Stimulated activated CD4-positive, alpha-beta T cell treated with anti-CD3 and anti-CD28 coated beads, Interleukin-1b, Interleukin-23, amount 100 ng/mL, for 24 hours (primary cell): Measurements from ENCODE around the gene C1orf50.
"Not testable (repeated sequence)": the region's sequence is repeated elsewhere in the genome, so short reads cannot be mapped to it uniquely, and the experiment has no call there.

Experiments used
- DNase-seq, 4 experiments: peaks; one replicate each; pipeline ENCODE4 v3.0.0-alpha.2; 2020; ENCODE audit warnings: low read depth in 4 of 4, low spot score in 1 of 4

Gene C1orf50

DNA sequence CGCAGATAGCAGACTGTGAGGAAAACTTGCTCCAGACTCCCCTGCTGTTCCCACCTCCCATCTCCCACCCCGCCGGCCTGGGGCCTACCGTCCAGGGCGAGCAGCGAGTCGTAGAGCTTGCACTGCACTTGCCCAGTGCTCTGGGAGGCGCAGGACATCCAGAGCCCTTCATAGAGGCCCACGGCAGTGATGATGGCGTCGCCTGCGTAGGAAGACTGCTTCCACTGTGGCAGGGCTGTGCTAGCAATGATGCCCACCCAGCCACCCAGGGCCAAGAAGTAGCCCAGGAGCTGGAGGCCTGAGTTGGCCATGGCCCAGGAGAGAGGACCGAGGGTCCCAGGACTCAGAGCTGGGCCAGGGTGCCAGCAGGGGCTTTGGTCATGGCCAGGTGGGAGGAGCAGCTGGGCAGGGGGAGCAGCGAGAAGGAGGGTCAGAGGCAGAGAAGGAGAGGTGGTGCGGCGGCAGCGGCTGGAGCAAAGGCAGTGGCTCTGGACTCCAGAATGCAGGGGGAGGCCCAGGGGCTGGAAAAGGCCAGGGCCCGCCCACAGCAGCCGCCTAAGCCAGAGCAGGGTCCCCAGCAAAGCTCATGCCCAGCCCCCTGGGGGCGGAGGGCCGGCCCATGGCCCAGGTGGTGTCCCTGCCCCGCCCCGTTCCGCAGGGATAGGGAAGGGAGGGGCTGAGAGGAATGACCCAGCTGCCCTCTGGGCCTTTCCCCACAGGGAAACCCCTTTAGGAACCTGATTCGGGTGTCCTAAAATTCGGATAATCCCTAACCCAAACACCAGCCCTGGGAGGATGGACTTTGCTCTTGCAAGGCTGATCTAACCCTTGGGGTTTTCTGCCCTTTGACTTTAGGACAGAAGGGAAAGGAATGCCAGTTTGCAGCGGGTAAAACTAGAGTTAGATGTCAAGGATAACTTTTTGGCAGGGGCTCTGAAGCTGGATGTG is 27.0 kb upstream of the C1orf50 start, which contains the start of gene CLDN19:
Gene CLDN19, minus strand, starts transcription at position 484 of the 948 bp plus-strand sequence. Its CDS starts 173 bp downstream, at position 311.
- no peak for DNase-seq

DNA sequence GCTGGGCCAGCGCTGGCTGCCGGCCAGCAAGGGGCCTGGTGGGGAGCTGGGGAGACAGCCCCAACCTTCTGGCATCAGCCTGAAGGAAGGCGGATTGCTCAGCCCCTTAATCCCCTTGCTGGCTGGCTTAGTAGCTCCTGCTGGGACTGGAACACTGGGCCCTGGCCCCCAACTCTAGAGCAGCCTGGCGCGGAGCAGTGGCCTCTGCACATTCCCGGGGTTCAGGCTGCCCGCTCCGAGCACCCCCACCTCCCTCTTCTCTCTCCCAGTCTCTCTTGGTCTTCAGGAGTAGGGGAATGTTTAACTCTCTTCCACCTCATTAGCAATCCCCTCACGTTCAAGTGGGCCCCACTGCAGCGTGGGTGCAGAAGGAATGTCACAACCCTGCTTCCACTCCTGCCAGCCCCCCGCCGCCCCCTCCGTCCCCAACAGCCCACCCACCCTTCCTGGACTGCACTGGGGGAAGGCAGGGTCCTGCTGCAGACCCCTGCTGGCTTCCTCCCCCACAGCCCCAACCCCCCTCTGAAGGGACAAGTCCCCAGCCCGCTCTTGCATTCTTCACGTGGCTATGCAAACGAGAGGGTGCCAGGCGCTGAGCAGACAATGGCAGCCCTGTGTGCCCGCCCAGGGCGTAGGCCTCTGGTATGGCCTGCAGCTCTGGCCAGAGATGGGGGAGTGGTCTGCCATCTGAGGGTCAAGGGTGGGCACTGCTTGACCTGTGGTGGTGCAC is 26.0 kb upstream of the C1orf50 start:
- no peak for DNase-seq

DNA sequence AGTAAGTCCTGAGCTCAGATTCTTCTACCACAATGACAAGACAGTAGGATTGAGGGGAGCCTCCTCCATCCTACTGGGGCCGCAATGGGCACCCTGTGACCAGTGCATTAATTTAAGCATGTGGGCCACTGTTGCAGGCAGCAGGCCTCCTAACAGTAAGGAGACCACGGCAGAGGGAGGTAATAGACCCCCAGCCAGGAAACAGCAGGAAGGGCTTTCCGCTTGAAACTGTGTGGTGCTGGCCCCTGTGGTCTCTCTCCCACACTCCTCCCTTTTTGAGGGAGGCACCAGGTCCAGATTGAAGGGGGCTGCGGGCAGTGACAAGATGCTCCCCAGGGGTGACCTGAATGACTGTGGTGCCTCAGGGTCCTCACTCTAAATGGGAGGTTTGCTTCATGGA is 25.3 kb upstream of the C1orf50 start:
- no peak for DNase-seq

DNA sequence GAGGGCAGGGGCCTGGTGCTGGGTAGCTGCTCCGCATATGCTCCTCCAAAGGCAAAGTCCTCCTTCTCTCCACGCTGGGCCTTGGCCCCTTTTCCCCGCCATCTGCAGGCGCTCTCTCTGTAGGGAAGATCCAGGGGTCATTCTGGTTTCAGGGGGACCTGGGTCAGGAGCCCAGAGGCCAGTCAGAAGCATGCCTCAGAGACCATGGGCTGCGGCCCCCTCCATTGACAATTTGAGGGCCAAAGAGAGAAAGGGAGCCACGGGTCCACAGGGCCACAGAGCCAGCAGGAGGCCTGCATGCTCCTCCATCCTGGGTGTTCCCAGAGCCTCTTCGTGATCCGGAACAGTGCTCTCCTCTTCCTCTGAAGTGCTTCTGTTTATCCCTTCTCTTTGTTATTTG is 24.9 kb upstream of the C1orf50 start:
- DNase-seq = no peak

- DNase-seq = no peak
Observed at GRCh38 chr1:42742617-42743316, 24.3 kb upstream of the C1orf50 start.

DNA sequence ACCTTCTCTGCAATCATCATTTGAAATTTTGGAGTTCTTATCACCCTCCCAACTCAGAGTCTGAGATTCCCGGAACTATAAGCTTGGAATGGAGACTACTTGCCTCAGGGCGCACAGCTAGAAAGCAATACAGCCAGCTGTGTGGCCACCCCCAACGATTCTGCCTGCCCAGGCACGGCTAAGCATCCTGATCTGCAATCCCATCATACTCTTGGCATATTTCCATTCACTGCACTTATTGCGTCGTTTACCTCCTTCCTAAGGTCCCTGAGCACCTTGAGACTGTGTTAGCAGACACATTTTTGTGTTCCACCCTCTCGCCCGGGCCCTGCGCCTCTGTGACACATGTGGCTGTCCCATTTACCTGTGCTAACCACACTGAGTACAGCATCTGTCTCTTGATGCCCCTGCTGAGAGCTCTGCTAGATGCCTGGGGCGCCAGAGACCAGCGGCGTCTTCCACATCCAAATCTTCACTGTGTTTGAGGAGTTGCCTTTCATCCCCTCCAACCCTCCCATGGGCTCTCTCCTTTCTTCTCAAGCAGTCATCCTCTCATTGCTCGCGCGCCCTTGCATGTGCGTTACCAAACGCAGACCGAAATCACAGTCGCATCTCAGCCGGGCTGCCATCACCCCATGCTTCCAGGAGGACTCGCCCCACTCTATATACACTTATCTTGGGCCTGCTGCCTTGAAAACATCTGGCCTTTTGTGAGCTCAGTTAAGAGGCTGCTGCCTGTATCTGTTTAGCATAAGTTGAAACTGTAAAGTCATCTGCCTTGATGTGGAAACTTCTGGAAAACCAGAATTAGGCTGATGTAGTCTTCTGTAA is 23.5 kb upstream of the C1orf50 start:
- no peak for DNase-seq

- DNase-seq = no peak
Observed at GRCh38 chr1:42744148-42744413, 23.0 kb upstream of the C1orf50 start.

GRCh38 chr1:42745851-42746250 is 21.2 kb upstream of the C1orf50 start:
- no peak for DNase-seq

GRCh38 chr1:42746436-42747105 is 20.5 kb upstream of the C1orf50 start:
- no peak for DNase-seq

DNA sequence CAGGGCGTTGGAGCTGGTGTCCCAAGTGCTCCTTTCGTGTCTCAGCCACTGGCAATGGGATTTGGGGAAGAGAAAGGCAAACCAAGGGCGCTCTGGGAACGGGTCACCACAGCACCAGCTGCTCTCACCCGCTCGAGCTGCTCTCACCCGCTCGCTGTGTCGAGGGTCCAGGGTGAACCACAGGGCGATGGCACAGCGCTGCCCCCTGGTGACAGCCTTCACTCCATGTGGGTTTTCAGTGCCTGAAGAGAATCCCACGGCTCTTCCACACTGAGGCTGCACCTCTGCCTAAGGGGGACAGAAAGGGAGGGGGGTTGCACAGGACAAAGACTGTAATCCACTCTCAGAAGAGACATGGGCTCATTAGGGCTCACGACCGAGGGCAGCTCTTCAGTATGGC is 19.9 kb upstream of the C1orf50 start:
- DNase-seq = peak in 2 of 4 experiments; percentile 21 to 42

DNA sequence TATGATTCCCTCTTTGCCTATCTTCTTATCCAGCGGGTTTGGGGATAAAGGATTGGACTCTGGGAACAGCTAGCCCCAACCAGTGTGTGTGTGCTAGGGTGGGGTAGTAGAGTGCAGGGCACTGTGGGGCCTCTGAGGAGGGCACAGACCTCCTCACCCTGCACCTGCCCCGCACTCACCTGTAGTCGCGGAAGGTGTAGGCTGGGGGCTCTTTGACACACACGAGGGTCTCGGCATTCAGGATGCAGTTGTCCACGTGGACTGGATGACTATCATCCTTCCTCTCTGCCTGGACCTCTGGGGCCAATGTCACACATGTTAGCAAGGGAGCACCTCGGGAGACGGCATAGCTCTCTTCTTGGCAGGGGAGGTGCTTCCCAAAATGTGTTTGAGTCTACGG is 19.0 kb upstream of the C1orf50 start:
- no peak for DNase-seq

- DNase-seq = no peak
Observed at GRCh38 chr1:42748461-42749410, 18.3 kb upstream of the C1orf50 start.

DNA sequence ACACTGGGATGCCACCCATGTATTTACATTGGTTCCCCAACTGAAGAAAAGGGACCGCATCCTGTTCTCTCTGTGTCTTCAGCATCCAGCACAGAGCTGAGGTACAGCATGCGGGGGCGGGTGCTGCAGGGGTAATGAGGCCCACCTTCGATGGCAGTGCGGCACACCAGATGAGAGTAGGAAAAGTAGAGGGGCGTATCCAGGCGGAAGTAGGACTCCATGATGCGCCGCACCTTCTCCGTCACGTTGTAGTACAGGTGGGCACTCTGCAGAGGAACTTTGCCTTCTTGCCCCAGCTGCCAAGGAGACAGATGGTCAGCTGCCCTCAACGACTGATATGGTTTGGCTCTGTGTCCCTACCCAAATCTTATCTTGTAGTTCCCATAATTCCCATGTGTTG is 17.0 kb upstream of the C1orf50 start:
- no peak for DNase-seq

DNA sequence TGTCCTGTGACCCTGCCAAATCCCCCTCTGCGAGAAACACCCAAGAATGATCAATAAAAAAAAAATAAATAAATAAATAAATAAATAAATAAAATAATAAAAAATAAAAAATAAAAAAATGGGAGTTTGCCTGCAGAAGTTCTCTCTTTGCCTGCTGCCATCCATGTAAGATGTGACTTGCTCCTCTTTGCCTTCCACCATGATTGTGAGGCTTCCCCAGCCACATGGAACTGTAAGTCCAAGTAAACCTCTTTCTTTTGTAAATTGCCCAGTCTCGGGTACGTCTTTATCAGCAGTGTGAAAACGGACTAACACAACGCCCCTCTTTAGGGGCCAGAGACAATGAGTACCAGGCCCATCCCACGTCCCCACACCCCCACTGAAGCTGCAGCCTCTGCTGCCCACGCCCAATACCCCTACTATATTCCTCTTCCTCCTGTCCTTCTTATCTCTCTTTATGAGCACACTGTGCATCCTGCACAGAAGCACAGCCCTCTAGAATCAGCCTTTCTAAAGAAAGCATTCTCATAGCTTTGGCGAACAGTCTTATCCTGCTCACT is 15.5 kb upstream of the C1orf50 start:
- not testable (repeated sequence) for DNase-seq

GRCh38 chr1:42752284-42752683 is 14.8 kb upstream of the C1orf50 start:
- DNase-seq = no peak

DNA sequence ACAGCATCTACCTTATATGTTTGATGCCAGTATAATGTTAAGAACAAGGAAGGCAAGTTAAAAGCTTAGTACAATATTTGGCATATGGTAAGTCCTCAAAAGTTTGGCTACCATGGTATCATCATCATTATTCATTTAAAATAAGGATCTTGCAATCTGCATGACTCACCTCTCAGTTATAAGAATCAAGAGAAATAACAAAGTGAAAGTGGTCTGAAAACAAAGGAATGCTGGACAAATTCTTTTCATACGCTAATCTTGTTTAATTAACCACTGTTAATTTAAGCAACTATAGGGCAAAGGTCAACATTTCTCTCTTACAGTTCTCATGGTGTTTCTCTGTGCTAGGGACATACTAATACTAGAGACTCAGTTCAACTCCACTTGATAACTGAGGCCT is 14.0 kb upstream of the C1orf50 start:
- no peak for DNase-seq

GRCh38 chr1:42756956-42757891 is 9.8 kb upstream of the C1orf50 start:
- DNase-seq = no peak

DNA sequence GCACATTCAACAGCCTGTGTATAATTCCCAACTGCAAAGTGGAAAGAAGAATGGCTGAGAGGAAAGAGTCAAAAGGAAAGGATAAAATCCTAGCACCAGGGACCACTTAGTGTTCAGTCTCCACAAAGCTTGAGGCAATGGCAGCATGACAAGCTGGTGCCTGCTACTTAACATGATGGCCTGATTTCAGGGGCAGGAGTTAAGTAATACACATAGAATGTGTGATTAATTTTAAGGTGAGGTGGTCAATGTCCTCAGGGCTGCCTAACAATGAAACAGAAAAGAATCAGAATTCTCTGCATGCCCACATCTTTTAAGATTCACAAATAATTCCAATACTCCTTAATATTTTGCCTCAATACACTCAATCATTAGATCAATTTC is 9.2 kb upstream of the C1orf50 start:
- no peak for DNase-seq
